ENCODE results near the gene MMP11. TPM values are rescaled to one million over a fixed set of nuclear protein-coding genes. Genes with fewer than 3 reads are reported as not detected.

The MMP11 gene
- polyA plus RNA-seq, 1 donor from 2014 or later, result 9.3 TPM

- no peaks in the 10 kb centered on the region for H3K9me3 ChIP-seq (ENCODE audit: low read length)
- no peaks in the 10 kb centered on the region for H3K9me2 ChIP-seq (ENCODE audit: insufficient read depth, low read length)
- peaks cover 5% of the 10 kb centered on the region for H4K20me1 ChIP-seq (ENCODE audit: insufficient read depth)
- H3F3A ChIP-seq (ENCODE audit: insufficient read depth, low read length, poor library complexity, severe bottlenecking), result no peaks in the 10 kb centered on the region
- TF ChIP-seq CTCF (IDR thresholded peaks at IDR 0.05; ENCODE audit: poor library complexity, severe bottlenecking) (no peak), EP300 (conservative IDR thresholded peaks at IDR 0.05; ENCODE audit: poor library complexity, severe bottlenecking) (no peak), POLR2AphosphoS5 (IDR thresholded peaks at IDR 0.05) (no peak), EZH2 (IDR thresholded peaks at IDR 0.05; ENCODE audit: borderline replicate concordance, insufficient read depth, low read length, poor library complexity, severe bottlenecking) (no peak), MXI1 (conservative IDR thresholded peaks at IDR 0.05; ENCODE audit: poor library complexity, severe bottlenecking) (no peak), TAF1 (IDR thresholded peaks at IDR 0.05; ENCODE audit: low read depth) (no peak), RAD21 (conservative IDR thresholded peaks at IDR 0.05) (no peak), REST (IDR thresholded peaks at IDR 0.05; ENCODE audit: borderline replicate concordance) (no peak), SMC3 (conservative IDR thresholded peaks at IDR 0.05; ENCODE audit: poor library complexity) (no peak)
- no peak overlapping the region for H2AFZ ChIP-seq (ENCODE audit: low read depth, low read length)
- no peak overlapping the region for H3K4me2 ChIP-seq (ENCODE audit: low read length)
- no peak overlapping the region for H3K4me3 ChIP-seq (ENCODE audit: low read length)
- H3K79me2 ChIP-seq (replicated peaks; ENCODE audit: insufficient read depth, low read length), result peaks cover 47% of the 10 kb centered on the region
- H3K27ac ChIP-seq (ENCODE audit: low read length), result no peak overlapping the region
- H3K27me3 ChIP-seq (ENCODE audit: insufficient read depth, low read depth, low read length), result no peaks in the 10 kb centered on the region
- H3K9ac ChIP-seq (ENCODE audit: low read length), result no peak overlapping the region
- no peaks in the 10 kb centered on the region for H3K36me3 ChIP-seq (ENCODE audit: insufficient read depth, low read length)
These were observed 19.3 kb downstream of the MMP11 start for GRCh38 chr22:23791738-23792645.

DNA sequence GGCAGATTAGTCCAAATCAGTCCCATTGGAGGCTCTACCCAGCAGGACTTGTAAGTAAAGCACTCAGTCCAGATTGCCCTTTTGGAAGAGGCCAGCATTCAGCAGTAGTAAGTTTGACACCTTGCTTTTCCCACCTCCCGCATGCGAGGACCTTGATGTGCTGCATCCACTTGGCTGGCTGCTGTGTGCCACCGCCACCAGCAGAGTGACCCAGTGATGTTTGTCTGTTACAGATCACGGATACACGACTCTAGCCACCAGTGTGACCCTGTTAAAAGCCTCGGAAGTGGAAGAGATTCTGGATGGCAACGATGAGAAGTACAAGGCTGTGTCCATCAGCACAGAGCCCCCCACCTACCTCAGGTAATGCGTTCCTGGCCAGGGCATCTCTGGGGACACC, 20.7 kb downstream of the MMP11 start:
- peaks cover 37% of the 10 kb centered on the region for H3K79me2 ChIP-seq (replicated peaks; ENCODE audit: insufficient read depth, low read length)

More for the DNA sequence above, 20.7 kb downstream of the MMP11 start:
- Histone ChIP-seq H3K4me2 (ENCODE audit: low read length) (no peak overlapping the region), H3F3A (ENCODE audit: insufficient read depth, low read length, poor library complexity, severe bottlenecking) (no peaks in the 10 kb centered on the region), H3K9me2 (ENCODE audit: insufficient read depth, low read length) (no peaks in the 10 kb centered on the region), H3K36me3 (ENCODE audit: insufficient read depth, low read length) (no peaks in the 10 kb centered on the region), H2AFZ (ENCODE audit: low read depth, low read length) (no peak overlapping the region), H3K4me3 (ENCODE audit: low read length) (no peak overlapping the region), H3K27ac (ENCODE audit: low read length) (no peak overlapping the region), H4K20me1 (ENCODE audit: insufficient read depth) (peaks cover 5% of the 10 kb centered on the region), H3K27me3 (ENCODE audit: insufficient read depth, low read depth, low read length) (no peaks in the 10 kb centered on the region), H3K9ac (ENCODE audit: low read length) (no peak overlapping the region), H3K9me3 (ENCODE audit: low read length) (no peaks in the 10 kb centered on the region)
- TF ChIP-seq CTCF (IDR thresholded peaks at IDR 0.05; ENCODE audit: poor library complexity, severe bottlenecking) (no peak), EZH2 (IDR thresholded peaks at IDR 0.05; ENCODE audit: borderline replicate concordance, insufficient read depth, low read length, poor library complexity, severe bottlenecking) (no peak), MXI1 (conservative IDR thresholded peaks at IDR 0.05; ENCODE audit: poor library complexity, severe bottlenecking) (no peak), REST (IDR thresholded peaks at IDR 0.05; ENCODE audit: borderline replicate concordance) (no peak), EP300 (conservative IDR thresholded peaks at IDR 0.05; ENCODE audit: poor library complexity, severe bottlenecking) (no peak), POLR2AphosphoS5 (IDR thresholded peaks at IDR 0.05) (no peak), RAD21 (conservative IDR thresholded peaks at IDR 0.05) (no peak), TAF1 (IDR thresholded peaks at IDR 0.05; ENCODE audit: low read depth) (no peak), SMC3 (conservative IDR thresholded peaks at IDR 0.05; ENCODE audit: poor library complexity) (no peak)

Data from neural cell (in vitro differentiated cells).